Uterus (tissue), 2 donors: ENCODE results near the gene SLC22A31.

Source experiments
- POLR2A ChIP-seq, 2 donors: fragments of 450-650 bp; IDR thresholded peaks; one replicate each; pipeline ENCODE4 v1.6.1; 2016; ENCODE audit warnings: antibody characterized with exemption in 2 of 2, mild to moderate bottlenecking in 1 of 2, moderate library complexity in 1 of 2
- TF ChIP-seq, protein P1 (sequence below), 4 experiments: fragments of 200-600 bp in 2 of 4; fragments of 450-650 bp in 2 of 4; sonication (generic) in 2 of 4; IDR thresholded peaks; one replicate each; pipeline ENCODE4 v1.5.1; 2016 to 2019; ENCODE audit warnings: antibody characterized with exemption in 4 of 4, mild to moderate bottlenecking in 2 of 4, moderate library complexity in 1 of 4

DNA sequence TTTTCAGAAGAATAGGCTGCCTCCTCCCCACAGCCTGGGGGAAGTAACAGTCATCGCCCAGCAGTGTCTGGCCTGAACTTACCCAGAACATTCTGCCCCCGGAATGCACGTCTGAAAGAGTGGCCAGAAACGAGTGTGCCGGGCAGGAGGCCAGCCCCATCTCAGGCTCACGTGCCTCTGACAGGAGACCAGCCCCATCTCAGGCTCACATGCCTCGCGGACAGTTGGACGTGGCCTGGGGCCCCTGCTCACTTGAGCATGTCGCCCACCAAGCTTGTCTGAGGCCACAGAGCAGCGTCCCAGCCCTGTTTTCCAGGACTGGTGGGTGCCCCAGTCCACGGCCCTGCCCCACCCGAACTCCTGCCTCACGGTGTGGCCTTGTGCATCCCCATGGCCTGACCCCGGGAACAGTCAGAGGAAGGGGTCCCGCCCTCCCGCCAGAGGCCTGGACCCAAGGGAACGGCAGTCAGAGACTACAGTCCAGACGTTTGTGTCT lies 45.1 kb downstream of the SLC22A31 start:
- TF ChIP-seq, protein P1, sequence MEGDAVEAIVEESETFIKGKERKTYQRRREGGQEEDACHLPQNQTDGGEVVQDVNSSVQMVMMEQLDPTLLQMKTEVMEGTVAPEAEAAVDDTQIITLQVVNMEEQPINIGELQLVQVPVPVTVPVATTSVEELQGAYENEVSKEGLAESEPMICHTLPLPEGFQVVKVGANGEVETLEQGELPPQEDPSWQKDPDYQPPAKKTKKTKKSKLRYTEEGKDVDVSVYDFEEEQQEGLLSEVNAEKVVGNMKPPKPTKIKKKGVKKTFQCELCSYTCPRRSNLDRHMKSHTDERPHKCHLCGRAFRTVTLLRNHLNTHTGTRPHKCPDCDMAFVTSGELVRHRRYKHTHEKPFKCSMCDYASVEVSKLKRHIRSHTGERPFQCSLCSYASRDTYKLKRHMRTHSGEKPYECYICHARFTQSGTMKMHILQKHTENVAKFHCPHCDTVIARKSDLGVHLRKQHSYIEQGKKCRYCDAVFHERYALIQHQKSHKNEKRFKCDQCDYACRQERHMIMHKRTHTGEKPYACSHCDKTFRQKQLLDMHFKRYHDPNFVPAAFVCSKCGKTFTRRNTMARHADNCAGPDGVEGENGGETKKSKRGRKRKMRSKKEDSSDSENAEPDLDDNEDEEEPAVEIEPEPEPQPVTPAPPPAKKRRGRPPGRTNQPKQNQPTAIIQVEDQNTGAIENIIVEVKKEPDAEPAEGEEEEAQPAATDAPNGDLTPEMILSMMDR (IDR thresholded peaks at IDR 0.05), result no peak
- TF ChIP-seq POLR2A (IDR thresholded peaks at IDR 0.05), result no peak
